Glutamatergic neuron (in vitro differentiated cells): ENCODE results near the gene BCO2. TPM values are rescaled to one million over a fixed set of nuclear protein-coding genes. Genes with fewer than 3 reads are reported as not detected.

Source experiments
- DNase-seq: peaks from one replicate; pipeline ENCODE4 v3.0.0; 2022
- H3K27ac Mint-ChIP-seq: one replicate; pipeline ENCODE4 v1.8.0; 2020; ENCODE audit warnings: mild to moderate bottlenecking, mixed read lengths, inconsistent platforms; ENCODE audit not compliant: unreplicated experiment
- H3K27me3 Mint-ChIP-seq: one replicate; pipeline ENCODE4 v1.8.0; 2020; ENCODE audit warnings: mild to moderate bottlenecking, moderate library complexity, mixed read lengths, inconsistent platforms; ENCODE audit not compliant: unreplicated experiment
- H3K36me3 Mint-ChIP-seq: one replicate; pipeline ENCODE4 v1.8.0; 2020; ENCODE audit warnings: mild to moderate bottlenecking, mixed read lengths, inconsistent platforms; ENCODE audit not compliant: unreplicated experiment
- H3K4me1 Mint-ChIP-seq: one replicate; pipeline ENCODE4 v1.8.0; 2020; ENCODE audit warnings: mild to moderate bottlenecking, low read depth, mixed read lengths, inconsistent platforms; ENCODE audit not compliant: unreplicated experiment
- H3K4me3 Mint-ChIP-seq: one replicate; pipeline ENCODE4 v1.8.0; 2020; ENCODE audit warnings: mild to moderate bottlenecking, mixed read lengths, inconsistent platforms; ENCODE audit not compliant: unreplicated experiment
- H3K9me3 Mint-ChIP-seq: one replicate; pipeline ENCODE4 v1.8.0; 2020; ENCODE audit warnings: mild to moderate bottlenecking, moderate library complexity, mixed read lengths, inconsistent platforms; ENCODE audit not compliant: unreplicated experiment
- total RNA-seq: library from RNA; stranded (reverse); fragmentation: NEBNext Ultra II Directional; extraction: Animal tissue kit (Norgen Biotek cat#: 25700); gene quantifications from one replicate; pipeline ENCODE4 v1.2.1, GENCODE V29; 2021; ENCODE audit not compliant: unreplicated experiment
- TF ChIP-seq, protein P1 (sequence below): fragments of 200-600 bp; sonication (generic); IDR thresholded peaks from one replicate; pipeline ENCODE4 v1.5.0; 2021; ENCODE audit not compliant: partially characterized antibody, unreplicated experiment

Gene BCO2
- total RNA-seq, 1 donor from 2014 or later: 2.6 TPM

GRCh38 chr11:112235750-112236390, 60.6 kb downstream of the BCO2 start:
- Mint-ChIP-seq H3K36me3 (no peaks in the 10 kb centered on the region), H3K4me1 (no peaks in the 10 kb centered on the region), H3K27ac (no peak overlapping the region), H3K4me3 (no peak overlapping the region), H3K27me3 (no peaks in the 10 kb centered on the region), H3K9me3 (peaks cover 3% of the 10 kb centered on the region)
- TF ChIP-seq, protein P1, sequence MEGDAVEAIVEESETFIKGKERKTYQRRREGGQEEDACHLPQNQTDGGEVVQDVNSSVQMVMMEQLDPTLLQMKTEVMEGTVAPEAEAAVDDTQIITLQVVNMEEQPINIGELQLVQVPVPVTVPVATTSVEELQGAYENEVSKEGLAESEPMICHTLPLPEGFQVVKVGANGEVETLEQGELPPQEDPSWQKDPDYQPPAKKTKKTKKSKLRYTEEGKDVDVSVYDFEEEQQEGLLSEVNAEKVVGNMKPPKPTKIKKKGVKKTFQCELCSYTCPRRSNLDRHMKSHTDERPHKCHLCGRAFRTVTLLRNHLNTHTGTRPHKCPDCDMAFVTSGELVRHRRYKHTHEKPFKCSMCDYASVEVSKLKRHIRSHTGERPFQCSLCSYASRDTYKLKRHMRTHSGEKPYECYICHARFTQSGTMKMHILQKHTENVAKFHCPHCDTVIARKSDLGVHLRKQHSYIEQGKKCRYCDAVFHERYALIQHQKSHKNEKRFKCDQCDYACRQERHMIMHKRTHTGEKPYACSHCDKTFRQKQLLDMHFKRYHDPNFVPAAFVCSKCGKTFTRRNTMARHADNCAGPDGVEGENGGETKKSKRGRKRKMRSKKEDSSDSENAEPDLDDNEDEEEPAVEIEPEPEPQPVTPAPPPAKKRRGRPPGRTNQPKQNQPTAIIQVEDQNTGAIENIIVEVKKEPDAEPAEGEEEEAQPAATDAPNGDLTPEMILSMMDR: no peak
- DNase-seq: no peak

- Mint-ChIP-seq H3K9me3 (peaks cover 3% of the 10 kb centered on the region), H3K4me3 (no peak overlapping the region), H3K36me3 (peaks cover 3% of the 10 kb centered on the region), H3K27ac (no peak overlapping the region), H3K27me3 (no peaks in the 10 kb centered on the region), H3K4me1 (no peaks in the 10 kb centered on the region)
- TF ChIP-seq, protein P1: no peak
- DNase-seq: no peak
These were observed 62.1 kb downstream of the BCO2 start for GRCh38 chr11:112237451-112237850.

DNA sequence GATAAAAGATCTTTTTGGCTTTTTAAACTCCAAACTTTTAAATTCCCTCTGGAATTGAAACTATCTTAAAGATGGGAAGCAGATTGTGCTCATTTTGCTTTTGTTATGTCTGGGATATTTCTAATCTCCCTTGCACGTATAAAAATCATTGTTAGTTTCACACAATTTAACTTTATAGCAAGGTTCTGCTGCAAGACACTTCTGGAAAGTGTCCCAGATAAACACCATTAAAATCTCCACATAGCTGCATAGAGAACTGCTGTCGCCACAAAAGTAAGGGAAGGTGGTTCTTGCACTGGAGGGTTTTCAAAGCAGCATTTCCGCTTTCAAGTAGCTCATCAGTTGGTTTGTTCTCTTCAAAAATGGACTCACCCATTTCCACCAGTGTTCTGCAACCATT, 62.7 kb downstream of the BCO2 start:
- peaks cover 3% of the 10 kb centered on the region for H3K9me3 Mint-ChIP-seq
- peaks cover 9% of the 10 kb centered on the region for H3K36me3 Mint-ChIP-seq
- no peak for DNase-seq
- H3K4me1 Mint-ChIP-seq: no peaks in the 10 kb centered on the region
- H3K27me3 Mint-ChIP-seq: no peaks in the 10 kb centered on the region
- TF ChIP-seq, protein P1: no peak
- H3K4me3 Mint-ChIP-seq: no peak overlapping the region
- no peak overlapping the region for H3K27ac Mint-ChIP-seq

DNA sequence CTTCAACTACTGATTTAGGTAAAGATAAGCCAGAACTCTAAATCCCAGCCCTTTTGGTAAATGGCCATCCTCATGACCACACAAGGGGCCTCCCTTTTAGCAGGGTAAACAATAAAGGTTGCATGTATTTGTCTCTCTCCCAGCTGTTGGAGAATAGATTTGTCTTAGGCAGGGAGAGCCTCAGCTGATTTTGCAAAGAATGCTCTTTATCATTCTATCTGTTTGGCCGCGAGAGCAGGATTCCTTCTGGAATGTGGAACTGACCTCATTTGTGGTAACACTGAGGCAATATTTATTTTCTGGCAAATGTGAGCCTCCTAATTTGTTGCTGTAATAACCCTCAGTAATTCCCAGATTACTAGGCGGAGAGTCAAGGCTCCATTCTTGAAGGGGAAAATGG, 66.2 kb downstream of the BCO2 start:
- H3K36me3 Mint-ChIP-seq: peaks cover 21% of the 10 kb centered on the region
- H3K27me3 Mint-ChIP-seq: no peaks in the 10 kb centered on the region
- no peak overlapping the region for H3K4me3 Mint-ChIP-seq
- DNase-seq: no peak
- no peaks in the 10 kb centered on the region for H3K4me1 Mint-ChIP-seq
- TF ChIP-seq, protein P1: no peak
- no peak overlapping the region for H3K27ac Mint-ChIP-seq
- H3K9me3 Mint-ChIP-seq: peaks cover 4% of the 10 kb centered on the region

DNA sequence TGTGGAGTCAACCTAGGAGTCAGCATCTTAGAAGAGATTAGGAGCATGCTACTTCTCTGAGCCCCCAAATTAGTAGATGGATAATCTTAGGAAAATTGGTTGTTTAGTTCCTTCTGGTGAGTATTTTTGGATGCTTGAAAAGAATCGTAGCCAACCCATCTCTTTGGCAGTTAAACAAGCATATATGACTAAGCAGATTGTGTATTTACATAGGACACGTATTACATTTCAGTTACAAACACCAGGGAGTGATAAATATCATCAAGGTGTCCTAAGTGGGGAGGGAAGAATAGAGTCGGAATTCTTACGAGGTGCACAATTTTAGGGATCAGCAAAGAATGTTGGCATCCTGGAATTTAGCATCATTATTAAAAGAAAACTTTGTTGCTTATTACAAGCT, 71.9 kb downstream of the BCO2 start:
- H3K4me3 Mint-ChIP-seq: no peak overlapping the region
- no peaks in the 10 kb centered on the region for H3K27me3 Mint-ChIP-seq
- TF ChIP-seq, protein P1: no peak
- DNase-seq: no peak
- no peaks in the 10 kb centered on the region for H3K4me1 Mint-ChIP-seq
- no peak overlapping the region for H3K27ac Mint-ChIP-seq
- H3K36me3 Mint-ChIP-seq: peaks cover 17% of the 10 kb centered on the region
- H3K9me3 Mint-ChIP-seq: peaks cover 2% of the 10 kb centered on the region
